H9 (cell line): ENCODE data around the gene CCDC138. TPM values are rescaled to one million over a fixed set of nuclear protein-coding genes. Genes with fewer than 3 reads are reported as not detected.
A peak's percentile ranks its signal among the peaks of the same experiment; 100 is the strongest.

Source experiments
- DNase-seq: peaks from one replicate; pipeline ENCODE4 v3.0.0-alpha.2; 2017
- H2AFZ ChIP-seq: one replicate; pipeline ENCODE4 v1.6.1; 2013; ENCODE audit warnings: mild to moderate bottlenecking, low read length, control low read depth, moderate library complexity
- H2AK5ac ChIP-seq: 2 replicates; pipeline ENCODE4 v1.6.1; 2013; ENCODE audit warnings: low read length, control low read depth, mixed read lengths; ENCODE audit not compliant: insufficient read length
- H2BK120ac ChIP-seq: one replicate; pipeline ENCODE4 v1.6.1; 2013; ENCODE audit warnings: low read depth, mild to moderate bottlenecking, low read length, control low read depth, inconsistent platforms; ENCODE audit not compliant: poor library complexity, severe bottlenecking
- H2BK12ac ChIP-seq: 2 replicates; pipeline ENCODE4 v1.6.1; 2013; ENCODE audit warnings: low read length, control low read depth, mixed read lengths, low read depth; ENCODE audit not compliant: insufficient read length
- H2BK15ac ChIP-seq: 2 replicates; pipeline ENCODE4 v1.6.1; 2013; ENCODE audit warnings: low read depth, low read length, control low read depth
- H2BK20ac ChIP-seq: one replicate; pipeline ENCODE4 v1.6.1; 2013; ENCODE audit warnings: low read depth, mild to moderate bottlenecking, low read length, control low read depth, inconsistent platforms; ENCODE audit not compliant: poor library complexity, severe bottlenecking
- H2BK5ac ChIP-seq: 2 replicates; pipeline ENCODE4 v1.6.1; 2013; ENCODE audit warnings: low read length, control low read depth, mixed read lengths; ENCODE audit not compliant: insufficient read length
- H3K14ac ChIP-seq: 2 replicates; pipeline ENCODE4 v1.6.1; 2013; ENCODE audit warnings: low read length, control low read depth; ENCODE audit not compliant: insufficient read depth
- H3K18ac ChIP-seq: 2 replicates; pipeline ENCODE4 v1.6.1; 2013; ENCODE audit warnings: low read depth, mild to moderate bottlenecking, mixed read lengths, low read length, control low read depth; ENCODE audit not compliant: insufficient read length
- H3K23ac ChIP-seq: 2 replicates; pipeline ENCODE4 v1.6.1; 2013; ENCODE audit warnings: low read length, control low read depth, mixed read lengths, low read depth; ENCODE audit not compliant: insufficient read length
- H3K23me2 ChIP-seq: 2 replicates; pipeline ENCODE4 v1.6.1; 2013; ENCODE audit warnings: low read depth, mild to moderate bottlenecking, mixed read lengths, low read length, control low read depth; ENCODE audit not compliant: insufficient read length, poor library complexity, severe bottlenecking
- H3K27ac ChIP-seq: 2 replicates; pipeline ENCODE4 v1.5.1; 2013; ENCODE audit warnings: low read length, control low read depth, mixed read lengths, low read depth; ENCODE audit not compliant: insufficient read length
- H3K27me3 ChIP-seq: 2 replicates; pipeline ENCODE4 v1.6.1; 2013; ENCODE audit warnings: low read length, control low read depth, inconsistent platforms; ENCODE audit not compliant: insufficient read depth
- H3K4ac ChIP-seq: 2 replicates; pipeline ENCODE4 v1.6.1; 2013; ENCODE audit warnings: low read depth, mild to moderate bottlenecking, control low read depth, inconsistent platforms, low read length, moderate library complexity
- H3K4me1 ChIP-seq: 2 replicates; pipeline ENCODE4 v1.6.1; 2013; ENCODE audit warnings: low read length, control low read depth, inconsistent platforms; ENCODE audit not compliant: insufficient read depth
- H3K4me2 ChIP-seq: 2 replicates; pipeline ENCODE4 v1.6.1; 2013; ENCODE audit warnings: low read length, control low read depth, mixed read lengths; ENCODE audit not compliant: insufficient read length, insufficient read depth
- H3K56ac ChIP-seq: 2 replicates; pipeline ENCODE4 v1.6.1; 2013; ENCODE audit warnings: low read depth, mild to moderate bottlenecking, mixed read lengths, low read length, control low read depth; ENCODE audit not compliant: insufficient read length
- H3K79me1 ChIP-seq: 2 replicates; pipeline ENCODE4 v1.6.1; 2013; ENCODE audit warnings: low read depth, mild to moderate bottlenecking, moderate library complexity, low read length, control low read depth, inconsistent platforms; ENCODE audit not compliant: insufficient read depth, poor library complexity, severe bottlenecking
- H3K79me2 ChIP-seq: 2 replicates; pipeline ENCODE4 v1.6.1; 2013; ENCODE audit warnings: low read length, control low read depth, inconsistent platforms; ENCODE audit not compliant: insufficient read depth
- H3K9ac ChIP-seq: 2 replicates; pipeline ENCODE4 v1.6.1; 2013; ENCODE audit warnings: low read length, control low read depth, mixed read lengths; ENCODE audit not compliant: insufficient read length; ENCODE audit errors: extremely low read depth
- H3K9me3 ChIP-seq: one replicate; pipeline ENCODE4 v1.6.1; 2013; ENCODE audit warnings: low read depth, low read length, inconsistent platforms; ENCODE audit not compliant: control insufficient read depth
- H3T11ph ChIP-seq: one replicate; pipeline ENCODE4 v1.6.1; 2013; ENCODE audit warnings: mild to moderate bottlenecking, low read length, control low read depth, inconsistent platforms
- H4K20me1 ChIP-seq: one replicate; pipeline ENCODE4 v1.6.1; 2013; ENCODE audit not compliant: control insufficient read depth, insufficient read length, insufficient read depth
- H4K5ac ChIP-seq: 2 replicates; pipeline ENCODE4 v1.6.1; 2013; ENCODE audit warnings: low read depth, mild to moderate bottlenecking, mixed read lengths, low read length, control low read depth; ENCODE audit not compliant: insufficient read length
- H4K8ac ChIP-seq: replicated peaks from 2 replicates; pipeline ENCODE4 v1.6.1; 2013; ENCODE audit warnings: low read length, control low read depth, mixed read lengths, low read depth; ENCODE audit not compliant: insufficient read length
- H4K91ac ChIP-seq: 2 replicates; pipeline ENCODE4 v1.6.1; 2013; ENCODE audit warnings: low read depth, mild to moderate bottlenecking, moderate library complexity, mixed read lengths, low read length, control low read depth; ENCODE audit not compliant: insufficient read length
- H3K27ac Mint-ChIP-seq, 3 experiments: 2 replicates in 2 of 3; 3 replicates in 1 of 3; pipeline ENCODE4 v1.8.0; 2020 to 2021; ENCODE audit warnings: mixed read lengths in 3 of 3, mild to moderate bottlenecking in 1 of 3, moderate library complexity in 1 of 3
- H3K27me3 Mint-ChIP-seq: 2 replicates; pipeline ENCODE4 v1.8.0; 2021; ENCODE audit warnings: low read depth, mild to moderate bottlenecking, moderate library complexity, mixed read lengths
- H3K36me3 Mint-ChIP-seq, 3 experiments: 2 replicates in 2 of 3; 3 replicates in 1 of 3; pipeline ENCODE4 v1.8.0; 2020 to 2021; ENCODE audit warnings: low read depth in 3 of 3, mixed read lengths in 3 of 3; ENCODE audit not compliant: insufficient read depth in 1 of 3
- H3K4me1 Mint-ChIP-seq, 2 experiments: 2 replicates each; pipeline ENCODE4 v1.8.0; 2020; ENCODE audit warnings: mixed read lengths in 2 of 2
- H3K4me3 Mint-ChIP-seq, 2 experiments: 2 replicates in 1 of 2; 3 replicates in 1 of 2; pipeline ENCODE4 v1.8.0; 2020 to 2021; ENCODE audit warnings: mild to moderate bottlenecking in 2 of 2, mixed read lengths in 2 of 2, moderate library complexity in 1 of 2
- H3K9me3 Mint-ChIP-seq, 2 experiments: 2 replicates in 1 of 2; 3 replicates in 1 of 2; pipeline ENCODE4 v1.8.0; 2020; ENCODE audit warnings: mild to moderate bottlenecking in 2 of 2, mixed read lengths in 2 of 2, moderate library complexity in 1 of 2
- CTCF ChIP-seq: fragments of 200-600 bp; sonication (generic); conservative IDR thresholded peaks from 3 replicates; pipeline ENCODE4 v1.8.0; 2021; ENCODE audit warnings: antibody characterized with exemption, mild to moderate bottlenecking
- total RNA-seq: library from RNA; stranded (reverse); gene quantifications from 2 replicates; pipeline ENCODE4 v1.2.1, GENCODE V29; 2021

Gene CCDC138
- total RNA-seq, 1 experiment from 2014 or later: 32.7 TPM

- Histone ChIP-seq H4K8ac (no peak overlapping the region), H2AFZ (no peak overlapping the region), H3K56ac (no peak overlapping the region), H2BK12ac (no peak overlapping the region), H2BK20ac (no peak overlapping the region), H3K27me3 (no peaks in the 10 kb centered on the region), H2BK120ac (no peak overlapping the region), H4K5ac (no peak overlapping the region), H3K9ac (peak overlapping the region; percentile 44), H3K79me1 (no peaks in the 10 kb centered on the region), H3T11ph (no peak overlapping the region), H3K14ac (no peak overlapping the region), H2BK15ac (no peak overlapping the region), H3K9me3 (no peaks in the 10 kb centered on the region), H3K18ac (no peak overlapping the region), H3K4me1 (no peaks in the 10 kb centered on the region), H4K20me1 (no peaks in the 10 kb centered on the region), H4K91ac (no peak overlapping the region), H2AK5ac (no peak overlapping the region), H3K23ac (no peak overlapping the region), H3K79me2 (no peaks in the 10 kb centered on the region), H3K4me2 (no peak overlapping the region), H2BK5ac (no peak overlapping the region), H3K27ac (no peak overlapping the region), H3K4ac (no peak overlapping the region), H3K23me2 (no peaks in the 10 kb centered on the region)
- Mint-ChIP-seq H3K36me3 (peaks cover 26 to 37% (median 28%) of the 10 kb centered on the region in 3 experiments), H3K4me1 (peaks cover 10% of the 10 kb centered on the region in 2 experiments; a peak in 3 of 4 replicates), H3K27ac (peak overlapping the region in 1 of 3 experiments; percentile 2; a peak in 1 of 7 replicates), H3K4me3 (no peak overlapping the region), H3K9me3 (peaks cover 8 to 15% of the 10 kb centered on the region in 2 experiments; a peak in 4 of 5 replicates), H3K27me3 (no peaks in the 10 kb centered on the region)
- no peak for DNase-seq
- no peak for TF ChIP-seq CTCF
Observed at GRCh38 chr2:108833219-108833618, 46.6 kb downstream of the CCDC138 start.
